Mesodermal cell (in vitro differentiated cells): Measurements from ENCODE around the gene GPC3.

Experiments
- H3K27ac ChIP-seq: 2 replicates; pipeline ENCODE4 v1.7.0; 2013; ENCODE audit warnings: mild to moderate bottlenecking, low read depth, low read length, moderate library complexity; ENCODE audit not compliant: severe bottlenecking
- H3K36me3 ChIP-seq: 2 replicates; pipeline ENCODE4 v1.7.1; 2013; ENCODE audit warnings: mild to moderate bottlenecking, low read length, moderate library complexity; ENCODE audit not compliant: control insufficient read depth, insufficient read depth
- H3K4me1 ChIP-seq: one replicate; pipeline ENCODE4 v1.7.1; 2013; ENCODE audit warnings: mild to moderate bottlenecking, low read length; ENCODE audit not compliant: insufficient read depth, control insufficient read depth, poor library complexity, severe bottlenecking
- H3K4me3 ChIP-seq: 2 replicates; pipeline ENCODE4 v1.7.0; 2013; ENCODE audit warnings: low read length, control low read depth, mild to moderate bottlenecking; ENCODE audit not compliant: insufficient read depth, poor library complexity, severe bottlenecking; ENCODE audit errors: extremely low read depth
- H3K9me3 ChIP-seq: 2 replicates; pipeline ENCODE4 v1.7.1; 2013; ENCODE audit warnings: mild to moderate bottlenecking, low read length, moderate library complexity; ENCODE audit not compliant: control insufficient read depth
- WGBS, 2 experiments: methylation state at CpG; one replicate each; pipeline ENCODE4 v1.1.5; 2013; ENCODE audit warnings: missing lambda C conversion rate in 2 of 2; ENCODE audit not compliant: insufficient coverage in 2 of 2; 5-methylcytosine and 5-hydroxymethylcytosine counted together

Gene GPC3

GRCh38 chrX:133951098-133951497 lies 34.3 kb downstream of the GPC3 start:
- whole genome bisulfite sequencing, 2 experiments = no CpG with 5 or more reads among the region's 2 CpGs
- H3K4me1 ChIP-seq = no peaks in the 10 kb centered on the region
- H3K36me3 ChIP-seq = no peaks in the 10 kb centered on the region
- no peak overlapping the region for H3K4me3 ChIP-seq
- H3K9me3 ChIP-seq = no peaks in the 10 kb centered on the region
- H3K27ac ChIP-seq = no peak overlapping the region

GRCh38 chrX:133950214-133950613 lies 35.2 kb downstream of the GPC3 start:
- Histone ChIP-seq H3K4me1 (no peaks in the 10 kb centered on the region), H3K36me3 (no peaks in the 10 kb centered on the region), H3K9me3 (no peaks in the 10 kb centered on the region), H3K27ac (no peak overlapping the region), H3K4me3 (no peak overlapping the region)
- WGBS, 2 experiments = no CpG with 5 or more reads among the region's 3 CpGs

GRCh38 chrX:133948895-133949294 lies 36.5 kb downstream of the GPC3 start:
- H3K27ac ChIP-seq = no peak overlapping the region
- H3K9me3 ChIP-seq = no peaks in the 10 kb centered on the region
- WGBS, 2 experiments = no CpG with 5 or more reads among the region's 1 CpG
- H3K4me1 ChIP-seq = no peaks in the 10 kb centered on the region
- no peaks in the 10 kb centered on the region for H3K36me3 ChIP-seq
- H3K4me3 ChIP-seq = no peak overlapping the region

- no peaks in the 10 kb centered on the region for H3K9me3 ChIP-seq
- no peaks in the 10 kb centered on the region for H3K36me3 ChIP-seq
- H3K27ac ChIP-seq = no peak overlapping the region
- H3K4me3 ChIP-seq = no peak overlapping the region
- no CpG with 5 or more reads among the region's 1 CpG for WGBS, 2 experiments
- no peaks in the 10 kb centered on the region for H3K4me1 ChIP-seq
Observed at GRCh38 chrX:133947996-133948395, 37.4 kb downstream of the GPC3 start.

- no peak overlapping the region for H3K4me3 ChIP-seq
- H3K36me3 ChIP-seq = no peaks in the 10 kb centered on the region
- no peaks in the 10 kb centered on the region for H3K4me1 ChIP-seq
- WGBS, 2 experiments = no CpG with 5 or more reads among the region's 2 CpGs
- H3K27ac ChIP-seq = no peak overlapping the region
- H3K9me3 ChIP-seq = no peaks in the 10 kb centered on the region
Observed at GRCh38 chrX:133947022-133947421, 38.4 kb downstream of the GPC3 start.

GRCh38 chrX:133943507-133943906 lies 41.9 kb downstream of the GPC3 start:
- Histone ChIP-seq H3K4me3 (no peak overlapping the region), H3K36me3 (no peaks in the 10 kb centered on the region), H3K27ac (no peak overlapping the region), H3K9me3 (no peaks in the 10 kb centered on the region), H3K4me1 (no peaks in the 10 kb centered on the region)
- WGBS, 2 experiments = 60% methylated on average over 1 of the region's 1 CpG; no CpG with 5 or more reads in 1 of the 2 experiments

GRCh38 chrX:133939655-133940302 lies 45.6 kb downstream of the GPC3 start:
- Histone ChIP-seq H3K9me3 (no peaks in the 10 kb centered on the region), H3K4me1 (no peaks in the 10 kb centered on the region), H3K36me3 (no peaks in the 10 kb centered on the region), H3K27ac (no peak overlapping the region), H3K4me3 (no peak overlapping the region)
- 100% methylated on average over 1 of the region's 2 CpGs; no CpG with 5 or more reads in 1 of the 2 experiments for whole genome bisulfite sequencing, 2 experiments

- Histone ChIP-seq H3K4me1 (no peaks in the 10 kb centered on the region), H3K9me3 (no peaks in the 10 kb centered on the region), H3K4me3 (no peak overlapping the region), H3K36me3 (no peaks in the 10 kb centered on the region), H3K27ac (no peak overlapping the region)
- no CpG with 5 or more reads among the region's 1 CpG for WGBS, 2 experiments
Observed at GRCh38 chrX:133938530-133938929, 46.9 kb downstream of the GPC3 start.

GRCh38 chrX:133937022-133937421 lies 48.4 kb downstream of the GPC3 start:
- Histone ChIP-seq H3K4me1 (no peaks in the 10 kb centered on the region), H3K9me3 (no peaks in the 10 kb centered on the region), H3K4me3 (no peak overlapping the region), H3K36me3 (no peaks in the 10 kb centered on the region), H3K27ac (no peak overlapping the region)
- WGBS, 2 experiments = 71% methylated on average over 1 of the region's 3 CpGs; no CpG with 5 or more reads in 1 of the 2 experiments

GRCh38 chrX:133935076-133935475 lies 50.3 kb downstream of the GPC3 start:
- no peak overlapping the region for H3K4me3 ChIP-seq
- no CpG with 5 or more reads among the region's 4 CpGs for WGBS, 2 experiments
- H3K9me3 ChIP-seq = no peaks in the 10 kb centered on the region
- H3K36me3 ChIP-seq = no peaks in the 10 kb centered on the region
- no peaks in the 10 kb centered on the region for H3K4me1 ChIP-seq
- peak overlapping the region; percentile 36 for H3K27ac ChIP-seq

- Histone ChIP-seq H3K9me3 (no peaks in the 10 kb centered on the region), H3K4me1 (no peaks in the 10 kb centered on the region), H3K4me3 (no peak overlapping the region), H3K36me3 (no peaks in the 10 kb centered on the region), H3K27ac (no peak overlapping the region)
- WGBS, 2 experiments = no CpG with 5 or more reads among the region's 2 CpGs
Observed at GRCh38 chrX:133933316-133933715, 52.1 kb downstream of the GPC3 start.
